Thyroid gland (tissue), 4 donors: ENCODE measurements around the gene CIITA. TPM values are rescaled to one million over a fixed set of nuclear protein-coding genes. Genes with fewer than 3 reads are reported as not detected.
"Not testable (repeated sequence)": the region's sequence is repeated elsewhere in the genome, so short reads cannot be mapped to it uniquely, and the experiment has no call there.

Experiments used
- DNase-seq, 2 donors: peaks; one replicate each; pipeline ENCODE4 v3.0.0-alpha.2; 2019
- H3K27ac ChIP-seq, 3 donors: fragments of 200-600 bp; sonication (generic); 1 replicate in 2 of 3; 2 replicates in 1 of 3; pipeline ENCODE4 v1.5.1; 2016 to 2019; ENCODE audit warnings: mild to moderate bottlenecking in 1 of 3, moderate library complexity in 1 of 3
- H3K27me3 ChIP-seq: fragments of 200-600 bp; sonication (generic); one replicate; pipeline ENCODE4 v1.5.1; 2019
- H3K36me3 ChIP-seq, 2 donors: fragments of 200-600 bp; sonication (generic); one replicate each; pipeline ENCODE4 v1.5.1; 2016 to 2019
- H3K4me1 ChIP-seq, 2 donors: fragments of 200-600 bp; sonication (generic); one replicate each; pipeline ENCODE4 v1.5.1; 2017 to 2019
- H3K4me3 ChIP-seq, 3 donors: fragments of 200-600 bp; sonication (generic); replicated peaks in 1 of 3; 1 replicate in 2 of 3; 2 replicates in 1 of 3; pipeline ENCODE4 v1.5.1; 2016; ENCODE audit warnings: mild to moderate bottlenecking in 1 of 3
- H3K9me3 ChIP-seq: fragments of 200-600 bp; sonication (generic); one replicate; pipeline ENCODE4 v1.5.1; 2017
- CTCF ChIP-seq, 6 experiments: fragments of 200-600 bp in 3 of 6; fragments of 450-650 bp in 3 of 6; sonication (generic) in 3 of 6; IDR thresholded peaks; one replicate each; pipeline ENCODE4 v1.5.1; 2016 to 2019; ENCODE audit warnings: antibody characterized with exemption in 6 of 6, mild to moderate bottlenecking in 2 of 6, inconsistent platforms in 1 of 6, moderate library complexity in 1 of 6
- POLR2A ChIP-seq, 2 donors: fragments of 450-650 bp; IDR thresholded peaks; one replicate each; pipeline ENCODE4 v1.6.1; 2017; ENCODE audit warnings: antibody characterized with exemption in 2 of 2, mild to moderate bottlenecking in 2 of 2, moderate library complexity in 1 of 2
- WGBS, 2 donors: methylation state at CpG; one replicate each; pipeline ENCODE4 v1.1.5; 2017; 5-methylcytosine and 5-hydroxymethylcytosine counted together
- intact Hi-C: fragments of 100-400 bp; cut with DNase I; formaldehyde crosslinking; loops from one replicate; pipeline ENCODE4 v1.15.1; 2023
- total RNA-seq, 4 donors: library from RNA; depleted of rRNA; stranded (reverse); fragments of >200 nt; gene quantifications; one replicate each; pipeline ENCODE4 v1.2.3, GENCODE V29; 2016

Gene CIITA
- total RNA-seq = 10 to 100 TPM in 2 of 4 donors, 1 to 10 TPM in 2; 1.8 to 14.3 (median 10.0) TPM

- TF ChIP-seq CTCF (IDR thresholded peaks at IDR 0.05) (no peak), POLR2A (IDR thresholded peaks at IDR 0.05) (no peak)
- intact Hi-C loops = no loop called here
- H3K36me3 ChIP-seq = no peaks in the 10 kb centered on the region
- no peak within 1 kb of the TSS for H3K27ac ChIP-seq
- H3K4me1 ChIP-seq = peaks cover 8 to 18% of the 10 kb centered on the region in 2 donors
- 53 to 76% methylated on average over 9 of the region's 9 CpGs for WGBS, 2 donors
- H3K4me3 ChIP-seq = no peak within 1 kb of the TSS
- no peaks in the 10 kb centered on the region for H3K9me3 ChIP-seq
- peak; percentile 49 to 52 for DNase-seq
- no peaks in the 10 kb centered on the region for H3K27me3 ChIP-seq
Observed at GRCh38 chr16:10876799-10877341, at the start of gene CIITA. CIITA (plus strand) TSS chr16:10877202; CDS start chr16:10877331, 129 bp downstream.

- Histone ChIP-seq H3K36me3 (no peaks in the 10 kb centered on the region), H3K27me3 (no peaks in the 10 kb centered on the region), H3K4me1 (peaks cover 40 to 56% of the 10 kb centered on the region in 2 donors), H3K9me3 (no peaks in the 10 kb centered on the region), H3K4me3 (no peak overlapping the region), H3K27ac (peak overlapping the region; percentile 82 to 99 (median 95))
- peak; percentile 79 to 81 for DNase-seq
- intact Hi-C loops = loop anchor here (10.0 kb wide), 1 partner anchor 83 kb away; the partner anchor contains the start of gene NUBP1
- 0 to 12% methylated on average over 4 to 11 of the region's 11 CpGs for WGBS, 2 donors
- TF ChIP-seq POLR2A (IDR thresholded peaks at IDR 0.05) (peak in 1 of 2 donors; percentile 24), CTCF (IDR thresholded peaks at IDR 0.05) (no peak)
Observed at GRCh38 chr16:10827691-10828341, 49.2 kb upstream of the CIITA start.

GRCh38 chr16:10828851-10829366, 48.1 kb upstream of the CIITA start:
- H3K9me3 ChIP-seq = no peaks in the 10 kb centered on the region
- H3K4me3 ChIP-seq = no peak overlapping the region
- intact Hi-C loops = loop anchor here (10.0 kb wide), 1 partner anchor 84 kb away; the partner anchor contains the start of gene NUBP1
- DNase-seq = peak; percentile 99
- TF ChIP-seq CTCF (IDR thresholded peaks at IDR 0.05) (no peak), POLR2A (IDR thresholded peaks at IDR 0.05) (peak in 1 of 2 donors; percentile 27)
- peaks cover 40 to 56% of the 10 kb centered on the region in 2 donors for H3K4me1 ChIP-seq
- 0 to 12% methylated on average over 9 to 16 of the region's 17 CpGs for WGBS, 2 donors
- peak overlapping the region; percentile 82 to 99 (median 95) for H3K27ac ChIP-seq
- no peaks in the 10 kb centered on the region for H3K27me3 ChIP-seq
- H3K36me3 ChIP-seq = no peaks in the 10 kb centered on the region

GRCh38 chr16:10829390-10830098, 47.5 kb upstream of the CIITA start:
- H3K36me3 ChIP-seq, H3K4me3 ChIP-seq, DNase-seq, H3K27me3 ChIP-seq, H3K9me3 ChIP-seq: not testable (repeated sequence)
- Histone ChIP-seq H3K4me1 (peaks cover 40 to 50% of the 10 kb centered on the region in 2 donors), H3K27ac (peak overlapping the region; percentile 82 to 99 (median 95))
- intact Hi-C loops = loop anchor here (10.0 kb wide), 1 partner anchor 85 kb away; the partner anchor contains the start of gene NUBP1
- 55 to 58% methylated on average over 18 of the region's 18 CpGs for WGBS, 2 donors

- H3K9me3 ChIP-seq, H3K4me3 ChIP-seq, DNase-seq, intact Hi-C loops, H3K27me3 ChIP-seq, H3K27ac ChIP-seq, H3K36me3 ChIP-seq: not testable (repeated sequence)
- H3K4me1 ChIP-seq = peaks cover 37 to 43% of the 10 kb centered on the region in 2 donors
Observed at GRCh38 chr16:10830240-10830639, 46.8 kb upstream of the CIITA start.
